ENCODE measurements around the gene AGAP3. TPM values are rescaled to one million over a fixed set of nuclear protein-coding genes. Genes with fewer than 3 reads are reported as not detected.

AGAP3 gene
- total RNA-seq, 4 donors from 2014 or later: 49.0 to 75.2 (median 66.2) TPM

DNA sequence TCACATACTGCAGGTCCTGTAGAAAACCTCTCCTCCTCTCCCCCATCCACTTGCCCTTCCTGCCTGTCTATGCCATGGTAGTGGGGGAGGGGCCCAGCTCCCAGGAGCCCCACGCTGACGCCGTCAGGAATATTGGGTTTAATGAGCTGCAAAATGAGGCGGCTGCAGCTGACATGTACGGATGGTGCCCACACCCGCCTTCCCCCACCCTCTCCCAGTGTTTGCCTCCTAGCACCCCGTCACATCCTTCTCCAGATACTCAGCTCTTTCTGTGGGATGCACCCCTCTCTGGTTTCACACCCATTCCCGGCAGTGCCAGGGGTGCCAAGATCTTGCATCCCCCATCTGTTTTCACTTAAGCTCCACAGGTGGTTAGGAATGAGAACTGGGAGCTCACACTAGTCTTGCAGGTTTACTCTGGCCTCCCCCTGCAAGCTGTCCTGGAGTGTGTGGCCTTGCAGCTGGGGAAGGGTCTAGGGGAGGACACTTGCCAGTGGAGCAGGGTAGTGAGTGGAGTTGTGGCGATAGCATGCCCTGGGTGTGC is 55.1 kb downstream of the AGAP3 start:
- H3K36me3 ChIP-seq: peaks cover 40 to 41% of the 10 kb centered on the region in 2 donors
- 91 to 93% methylated on average over 9 of the region's 9 CpGs for WGBS, 2 donors

DNA sequence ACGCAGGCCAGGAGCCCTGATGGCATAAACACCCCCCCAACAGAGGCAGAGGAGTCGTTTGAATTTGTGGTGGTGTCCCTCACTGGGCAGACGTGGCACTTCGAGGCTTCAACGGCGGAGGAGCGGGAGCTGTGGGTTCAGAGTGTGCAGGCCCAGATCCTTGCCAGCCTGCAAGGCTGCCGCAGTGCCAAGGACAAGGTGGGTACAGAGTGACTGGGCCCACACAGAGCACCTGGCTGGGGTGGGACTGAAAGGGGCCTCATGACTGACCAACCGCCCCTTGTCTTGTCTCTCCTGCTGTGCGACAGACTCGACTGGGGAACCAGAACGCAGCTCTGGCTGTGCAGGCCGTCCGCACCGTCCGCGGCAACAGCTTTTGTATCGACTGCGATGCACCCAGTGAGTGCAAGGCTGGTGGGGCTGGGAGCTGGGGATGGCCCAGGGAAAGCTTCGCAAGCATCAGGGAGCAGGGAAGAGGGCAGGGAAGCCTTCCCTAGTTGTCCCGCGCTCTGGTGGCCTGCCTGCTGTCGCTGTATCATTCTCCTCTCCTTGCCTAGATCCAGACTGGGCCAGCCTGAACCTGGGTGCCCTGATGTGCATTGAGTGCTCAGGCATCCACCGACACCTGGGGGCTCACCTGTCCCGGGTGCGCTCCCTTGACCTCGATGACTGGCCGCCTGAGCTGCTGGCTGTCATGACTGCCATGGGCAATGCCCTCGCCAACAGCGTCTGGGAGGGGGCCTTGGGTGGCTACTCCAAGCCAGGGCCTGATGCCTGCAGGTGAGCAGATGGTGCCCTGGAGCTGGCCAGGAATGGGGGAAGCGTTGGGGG is 55.8 kb downstream of the AGAP3 start:
- no peak for DNase-seq
- 93% methylated on average over 12 to 31 of the region's 31 CpGs for WGBS, 2 donors
- no peak overlapping the region for H3K4me3 ChIP-seq (replicated peaks in 1 of 3)
- no peaks in the 10 kb centered on the region for H3K27me3 ChIP-seq
- H3K27ac ChIP-seq: no peak overlapping the region
- intact Hi-C loops (cut with DNase I): no loop called here
- H3K9me3 ChIP-seq: no peaks in the 10 kb centered on the region
- no peak for TF ChIP-seq POLR2A (IDR thresholded peaks at IDR 0.05)
- TF ChIP-seq, protein P1, sequence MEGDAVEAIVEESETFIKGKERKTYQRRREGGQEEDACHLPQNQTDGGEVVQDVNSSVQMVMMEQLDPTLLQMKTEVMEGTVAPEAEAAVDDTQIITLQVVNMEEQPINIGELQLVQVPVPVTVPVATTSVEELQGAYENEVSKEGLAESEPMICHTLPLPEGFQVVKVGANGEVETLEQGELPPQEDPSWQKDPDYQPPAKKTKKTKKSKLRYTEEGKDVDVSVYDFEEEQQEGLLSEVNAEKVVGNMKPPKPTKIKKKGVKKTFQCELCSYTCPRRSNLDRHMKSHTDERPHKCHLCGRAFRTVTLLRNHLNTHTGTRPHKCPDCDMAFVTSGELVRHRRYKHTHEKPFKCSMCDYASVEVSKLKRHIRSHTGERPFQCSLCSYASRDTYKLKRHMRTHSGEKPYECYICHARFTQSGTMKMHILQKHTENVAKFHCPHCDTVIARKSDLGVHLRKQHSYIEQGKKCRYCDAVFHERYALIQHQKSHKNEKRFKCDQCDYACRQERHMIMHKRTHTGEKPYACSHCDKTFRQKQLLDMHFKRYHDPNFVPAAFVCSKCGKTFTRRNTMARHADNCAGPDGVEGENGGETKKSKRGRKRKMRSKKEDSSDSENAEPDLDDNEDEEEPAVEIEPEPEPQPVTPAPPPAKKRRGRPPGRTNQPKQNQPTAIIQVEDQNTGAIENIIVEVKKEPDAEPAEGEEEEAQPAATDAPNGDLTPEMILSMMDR (IDR thresholded peaks at IDR 0.05): no peak
- no peaks in the 10 kb centered on the region for H3K4me1 ChIP-seq
- H3K36me3 ChIP-seq: peaks cover 36 to 40% of the 10 kb centered on the region in 2 donors

More for the DNA sequence above, 55.1 kb downstream of the AGAP3 start:
- Histone ChIP-seq H3K27ac (no peak overlapping the region), H3K4me1 (no peaks in the 10 kb centered on the region), H3K27me3 (no peaks in the 10 kb centered on the region), H3K4me3 (replicated peaks in 1 of 3) (no peak overlapping the region), H3K9me3 (no peaks in the 10 kb centered on the region)
- no peak for TF ChIP-seq POLR2A (IDR thresholded peaks at IDR 0.05)
- TF ChIP-seq, protein P1 (IDR thresholded peaks at IDR 0.05): no peak
- intact Hi-C loops (cut with DNase I): no loop called here
- DNase-seq: no peak

DNA sequence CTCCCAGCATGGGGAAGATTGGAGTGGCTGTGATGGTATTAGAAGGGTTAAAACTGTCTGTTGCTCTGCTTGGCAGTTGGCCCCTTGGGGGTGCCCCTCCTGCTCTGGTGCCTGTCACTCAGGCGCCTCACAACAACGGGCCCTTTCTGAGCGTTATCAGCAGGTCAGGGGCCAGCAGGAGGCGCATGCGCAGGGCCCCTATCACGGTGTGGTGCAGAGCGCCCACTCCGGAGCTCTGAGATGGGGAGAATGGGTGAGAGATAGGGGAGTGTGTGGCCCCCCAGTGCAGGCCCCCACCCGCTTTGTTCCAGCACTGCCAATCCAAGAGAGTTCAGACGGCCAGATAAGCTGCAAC is 56.4 kb downstream of the AGAP3 start:
- Histone ChIP-seq H3K4me3 (replicated peaks in 1 of 3) (no peak overlapping the region), H3K9me3 (no peaks in the 10 kb centered on the region), H3K27ac (no peak overlapping the region), H3K36me3 (peaks cover 32 to 36% of the 10 kb centered on the region in 2 donors), H3K4me1 (no peaks in the 10 kb centered on the region), H3K27me3 (no peaks in the 10 kb centered on the region)
- DNase-seq: no peak
- intact Hi-C loops (cut with DNase I): no loop called here
- WGBS, 2 donors: 77 to 84% methylated on average over 7 to 9 of the region's 10 CpGs
- no peak for TF ChIP-seq POLR2A (IDR thresholded peaks at IDR 0.05)
- TF ChIP-seq, protein P1 (IDR thresholded peaks at IDR 0.05): no peak

DNA sequence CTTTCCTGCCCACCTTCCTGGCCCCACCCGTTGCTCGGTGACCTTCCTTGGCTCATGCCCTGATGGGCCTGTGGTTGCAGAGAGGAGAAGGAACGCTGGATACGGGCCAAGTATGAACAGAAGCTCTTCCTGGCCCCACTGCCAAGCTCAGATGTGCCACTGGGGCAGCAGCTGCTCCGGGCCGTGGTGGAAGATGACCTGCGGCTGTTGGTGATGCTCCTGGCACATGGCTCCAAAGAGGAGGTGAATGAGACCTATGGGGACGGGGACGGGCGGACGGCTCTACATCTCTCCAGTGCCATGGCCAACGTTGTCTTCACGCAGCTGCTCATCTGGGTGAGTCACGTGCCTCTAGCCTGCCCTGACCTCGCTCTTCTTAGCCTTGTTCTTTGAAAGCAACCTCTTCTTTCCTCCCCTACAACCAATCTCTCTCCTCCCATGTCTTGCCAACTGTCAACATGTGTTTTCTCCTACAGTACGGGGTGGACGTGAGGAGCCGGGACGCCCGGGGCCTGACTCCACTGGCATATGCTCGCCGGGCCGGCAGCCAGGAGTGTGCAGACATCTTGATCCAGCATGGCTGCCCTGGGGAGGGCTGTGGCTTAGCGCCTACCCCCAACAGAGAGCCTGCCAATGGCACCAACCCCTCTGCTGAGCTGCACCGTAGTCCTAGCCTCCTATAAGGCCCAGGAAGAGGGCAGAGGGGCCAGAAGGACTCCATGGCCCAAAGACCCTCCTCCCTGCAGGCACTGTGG is 57.2 kb downstream of the AGAP3 start:
- no peak for DNase-seq

More for the DNA sequence above, 57.2 kb downstream of the AGAP3 start:
- WGBS, 2 donors: 87 to 89% methylated on average over 24 to 25 of the region's 25 CpGs
- TF ChIP-seq POLR2A (IDR thresholded peaks at IDR 0.05): no peak
- TF ChIP-seq, protein P1 (IDR thresholded peaks at IDR 0.05): no peak
- Histone ChIP-seq H3K4me1 (no peaks in the 10 kb centered on the region), H3K36me3 (peaks cover 24 to 33% of the 10 kb centered on the region in 2 donors), H3K27ac (no peak overlapping the region), H3K4me3 (replicated peaks in 1 of 3) (no peak overlapping the region), H3K9me3 (no peaks in the 10 kb centered on the region), H3K27me3 (no peaks in the 10 kb centered on the region)
- intact Hi-C loops (cut with DNase I): no loop called here
